Osteoblast (primary cell): Measurements from ENCODE around the gene RNF126. TPM values are rescaled to one million over a fixed set of nuclear protein-coding genes. Genes with fewer than 3 reads are reported as not detected.

Experiments
- DNase-seq: peaks from one replicate; pipeline ENCODE4 v3.0.0; 2011; ENCODE audit warnings: low spot score, mixed read lengths; ENCODE audit not compliant: insufficient read length; ENCODE audit errors: missing footprints
- H2AFZ ChIP-seq: 2 replicates; pipeline ENCODE4 v1.6.0; 2011; ENCODE audit warnings: mild to moderate bottlenecking, low read length
- H3K27ac ChIP-seq: 2 replicates; pipeline ENCODE4 v1.5.1; 2011; ENCODE audit warnings: mild to moderate bottlenecking, low read depth, low read length, moderate library complexity
- H3K27me3 ChIP-seq: 2 replicates; pipeline ENCODE4 v1.6.0; 2012; ENCODE audit warnings: mild to moderate bottlenecking, control low read depth, inconsistent platforms, low read length, moderate library complexity; ENCODE audit not compliant: insufficient read depth
- H3K36me3 ChIP-seq: 2 replicates; pipeline ENCODE4 v1.5.1; 2011; ENCODE audit warnings: mild to moderate bottlenecking, low read length, control low read depth, moderate library complexity; ENCODE audit not compliant: insufficient read depth
- H3K4me1 ChIP-seq: 2 replicates; pipeline ENCODE4 v1.5.1; 2011; ENCODE audit warnings: mild to moderate bottlenecking, low read length, control low read depth, moderate library complexity; ENCODE audit not compliant: insufficient read depth
- H3K4me2 ChIP-seq: 2 replicates; pipeline ENCODE4 v1.6.0; 2011; ENCODE audit warnings: mild to moderate bottlenecking, low read length; ENCODE audit not compliant: insufficient read depth
- H3K4me3 ChIP-seq: fragments of 200-600 bp; sonication (generic); 3 replicates; pipeline ENCODE4 v1.5.1; 2012; ENCODE audit warnings: mild to moderate bottlenecking, low read length, inconsistent platforms; ENCODE audit not compliant: insufficient read depth
- H3K79me2 ChIP-seq: 2 replicates; pipeline ENCODE4 v1.6.0; 2012; ENCODE audit warnings: mild to moderate bottlenecking, low read length, control low read depth, inconsistent platforms; ENCODE audit not compliant: insufficient read depth
- H3K9me3 ChIP-seq: 2 replicates; pipeline ENCODE4 v1.5.1; 2011; ENCODE audit warnings: low read depth, low read length, control low read depth
- H4K20me1 ChIP-seq: 2 replicates; pipeline ENCODE4 v1.6.0; 2012; ENCODE audit warnings: mild to moderate bottlenecking, low read length, control low read depth; ENCODE audit not compliant: insufficient read depth
- total RNA-seq: library from RNA; depleted of rRNA; stranded (reverse); fragments of >200 nt; gene quantifications from 2 replicates; pipeline ENCODE4 v1.2.3, GENCODE V29; 2012
- TF ChIP-seq, protein P1 (sequence below): IDR thresholded peaks from 2 replicates; pipeline ENCODE4 v1.5.1; 2011; ENCODE audit warnings: mild to moderate bottlenecking, low read depth, low read length, moderate library complexity; ENCODE audit errors: extremely low read depth

Gene RNF126
- total RNA-seq, 1 donor, result 38.7 TPM

DNA sequence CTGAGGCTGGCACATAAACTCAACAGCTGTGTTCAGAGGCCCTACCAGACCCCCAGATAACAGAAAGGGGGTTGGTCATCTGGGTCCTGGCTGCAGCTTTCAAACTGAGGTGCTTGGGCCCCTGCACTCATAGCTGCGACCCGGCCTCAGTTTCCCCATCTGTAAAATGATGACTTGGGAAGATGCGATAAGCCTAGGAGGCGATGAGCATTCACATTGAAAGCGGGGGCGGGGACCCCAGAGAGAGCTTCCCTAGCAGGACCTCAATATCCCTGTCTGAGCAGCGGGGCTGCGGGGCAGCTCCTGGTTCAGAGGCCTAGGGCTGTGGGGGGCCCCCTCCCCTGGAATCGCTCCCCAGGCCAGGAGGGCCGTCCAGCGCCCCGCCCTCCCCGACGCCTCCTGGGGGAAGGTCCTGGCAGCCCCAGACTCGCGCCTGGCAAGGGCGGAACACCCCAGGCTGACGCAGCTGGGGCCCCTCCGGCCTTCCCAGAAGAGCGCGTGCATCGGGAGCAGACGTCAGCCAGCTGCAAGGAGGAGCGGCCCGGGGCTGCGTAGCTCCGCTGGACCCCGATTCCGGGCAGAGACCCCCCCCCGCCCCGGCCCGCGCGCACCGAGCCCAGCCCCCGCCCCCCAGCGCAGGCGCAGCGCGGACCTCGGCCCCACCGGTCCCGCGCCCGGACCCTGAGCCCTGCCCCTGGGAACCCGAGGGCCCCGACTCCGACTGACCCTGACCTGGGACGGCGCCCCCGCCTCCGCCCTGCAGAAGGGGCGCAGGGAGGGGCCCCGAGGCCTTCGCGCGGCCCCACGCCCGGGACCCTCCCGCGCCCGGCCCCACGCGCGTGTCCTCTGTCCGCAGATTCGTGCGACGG, 16.6 kb upstream of the RNF126 start:
- Histone ChIP-seq H4K20me1 (peaks cover 12% of the 10 kb centered on the region), H3K79me2 (peaks cover 9% of the 10 kb centered on the region), H2AFZ (peak overlapping the region; percentile 29), H3K27me3 (no peaks in the 10 kb centered on the region), H3K4me1 (peaks cover 12% of the 10 kb centered on the region), H3K27ac (peak overlapping the region; percentile 70), H3K4me3 (peak overlapping the region; percentile 83), H3K9me3 (no peaks in the 10 kb centered on the region), H3K4me2 (peak overlapping the region; percentile 82), H3K36me3 (no peaks in the 10 kb centered on the region)
- TF ChIP-seq, protein P1, sequence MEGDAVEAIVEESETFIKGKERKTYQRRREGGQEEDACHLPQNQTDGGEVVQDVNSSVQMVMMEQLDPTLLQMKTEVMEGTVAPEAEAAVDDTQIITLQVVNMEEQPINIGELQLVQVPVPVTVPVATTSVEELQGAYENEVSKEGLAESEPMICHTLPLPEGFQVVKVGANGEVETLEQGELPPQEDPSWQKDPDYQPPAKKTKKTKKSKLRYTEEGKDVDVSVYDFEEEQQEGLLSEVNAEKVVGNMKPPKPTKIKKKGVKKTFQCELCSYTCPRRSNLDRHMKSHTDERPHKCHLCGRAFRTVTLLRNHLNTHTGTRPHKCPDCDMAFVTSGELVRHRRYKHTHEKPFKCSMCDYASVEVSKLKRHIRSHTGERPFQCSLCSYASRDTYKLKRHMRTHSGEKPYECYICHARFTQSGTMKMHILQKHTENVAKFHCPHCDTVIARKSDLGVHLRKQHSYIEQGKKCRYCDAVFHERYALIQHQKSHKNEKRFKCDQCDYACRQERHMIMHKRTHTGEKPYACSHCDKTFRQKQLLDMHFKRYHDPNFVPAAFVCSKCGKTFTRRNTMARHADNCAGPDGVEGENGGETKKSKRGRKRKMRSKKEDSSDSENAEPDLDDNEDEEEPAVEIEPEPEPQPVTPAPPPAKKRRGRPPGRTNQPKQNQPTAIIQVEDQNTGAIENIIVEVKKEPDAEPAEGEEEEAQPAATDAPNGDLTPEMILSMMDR, result no peak
- peak; percentile 99 for DNase-seq

- peaks cover 12% of the 10 kb centered on the region for H4K20me1 ChIP-seq
- peaks cover 9% of the 10 kb centered on the region for H3K79me2 ChIP-seq
- H3K9me3 ChIP-seq, result no peaks in the 10 kb centered on the region
- peak overlapping the region; percentile 83 for H3K4me3 ChIP-seq
- H3K36me3 ChIP-seq, result no peaks in the 10 kb centered on the region
- peaks cover 12% of the 10 kb centered on the region for H3K4me1 ChIP-seq
- H3K27ac ChIP-seq, result peak overlapping the region; percentile 69
- peak; percentile 64 for DNase-seq
- H3K27me3 ChIP-seq, result no peaks in the 10 kb centered on the region
- TF ChIP-seq, protein P1, result no peak
- H2AFZ ChIP-seq, result no peak overlapping the region
- peak overlapping the region; percentile 82 for H3K4me2 ChIP-seq
Observed at GRCh38 chr19:678791-679388, 15.9 kb upstream of the RNF126 start.

- Histone ChIP-seq H3K36me3 (no peaks in the 10 kb centered on the region), H3K79me2 (peaks cover 9% of the 10 kb centered on the region), H3K4me2 (peak overlapping the region; percentile 87), H3K4me3 (peak overlapping the region; percentile 75), H3K27ac (peak overlapping the region; percentile 7), H3K27me3 (no peaks in the 10 kb centered on the region), H3K4me1 (peaks cover 12% of the 10 kb centered on the region), H4K20me1 (peaks cover 12% of the 10 kb centered on the region), H3K9me3 (no peaks in the 10 kb centered on the region), H2AFZ (no peak overlapping the region)
- peak; percentile 89 for DNase-seq
- TF ChIP-seq, protein P1, result no peak
Observed at GRCh38 chr19:677601-678436, 14.8 kb upstream of the RNF126 start.
